ENCODE results near the gene CGREF1.

DNA sequence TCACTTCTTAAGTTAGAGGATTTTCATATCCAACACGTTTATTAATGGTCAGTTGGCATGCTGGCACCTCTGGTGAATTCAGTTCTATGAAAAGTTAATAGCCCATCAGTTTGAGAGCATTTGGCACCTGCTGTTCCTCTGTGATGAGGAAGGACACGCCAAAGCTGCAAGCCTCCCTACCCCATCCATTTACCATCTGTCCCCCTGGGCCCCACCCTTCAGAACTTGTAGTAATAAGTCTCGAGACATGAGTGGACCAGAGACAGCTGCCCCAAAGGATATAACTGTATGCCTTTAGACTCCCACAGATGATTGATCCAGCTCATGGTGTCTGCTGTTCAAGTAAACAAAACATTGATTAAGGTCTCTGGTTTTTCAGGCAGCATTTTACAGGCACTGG lies 53.8 kb downstream of the CGREF1 start:
- TF ChIP-seq, protein P1, sequence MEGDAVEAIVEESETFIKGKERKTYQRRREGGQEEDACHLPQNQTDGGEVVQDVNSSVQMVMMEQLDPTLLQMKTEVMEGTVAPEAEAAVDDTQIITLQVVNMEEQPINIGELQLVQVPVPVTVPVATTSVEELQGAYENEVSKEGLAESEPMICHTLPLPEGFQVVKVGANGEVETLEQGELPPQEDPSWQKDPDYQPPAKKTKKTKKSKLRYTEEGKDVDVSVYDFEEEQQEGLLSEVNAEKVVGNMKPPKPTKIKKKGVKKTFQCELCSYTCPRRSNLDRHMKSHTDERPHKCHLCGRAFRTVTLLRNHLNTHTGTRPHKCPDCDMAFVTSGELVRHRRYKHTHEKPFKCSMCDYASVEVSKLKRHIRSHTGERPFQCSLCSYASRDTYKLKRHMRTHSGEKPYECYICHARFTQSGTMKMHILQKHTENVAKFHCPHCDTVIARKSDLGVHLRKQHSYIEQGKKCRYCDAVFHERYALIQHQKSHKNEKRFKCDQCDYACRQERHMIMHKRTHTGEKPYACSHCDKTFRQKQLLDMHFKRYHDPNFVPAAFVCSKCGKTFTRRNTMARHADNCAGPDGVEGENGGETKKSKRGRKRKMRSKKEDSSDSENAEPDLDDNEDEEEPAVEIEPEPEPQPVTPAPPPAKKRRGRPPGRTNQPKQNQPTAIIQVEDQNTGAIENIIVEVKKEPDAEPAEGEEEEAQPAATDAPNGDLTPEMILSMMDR (IDR thresholded peaks at IDR 0.05) = no peak
- TF ChIP-seq POLR2A (IDR thresholded peaks at IDR 0.05) = no peak
